ENCODE results near the gene PSAP. TPM values are rescaled to one million over a fixed set of nuclear protein-coding genes. Genes with fewer than 3 reads are reported as not detected.

PSAP gene
- total and polyA plus RNA-seq, 7 experiments from 2014 or later, result 153 to 1,163 (median 281) TPM

- POLR2A ChIA-PET, result interaction anchor here (0.6 kb wide), 1 partner anchor 9 kb away, joined by 3 read pairs; no protein-coding TSS in a partner anchor
- Histone ChIP-seq H3K4me3 (ENCODE audit: low read length) (no peak overlapping the region), H3K27ac (ENCODE audit: low read depth, low read length) (no peak overlapping the region), H3K36me3 (ENCODE audit: control insufficient read depth in 2 of 3, insufficient read depth in 3 of 3, low read length in 3 of 3) (peaks cover 0 to 6% (median 0%) of the 10 kb centered on the region in 3 experiments), H3K27me3 (ENCODE audit: control insufficient read depth in 2 of 2, insufficient read depth in 2 of 2, low read length in 2 of 2) (no peaks in the 10 kb centered on the region), H3K9me3 (ENCODE audit: control insufficient read depth in 2 of 3, low read length in 3 of 3) (no peaks in the 10 kb centered on the region), H3K4me1 (ENCODE audit: control insufficient read depth in 2 of 2, insufficient read depth in 2 of 2, low read length in 2 of 2) (peaks cover 14 to 15% of the 10 kb centered on the region in 2 donors)
- Mint-ChIP-seq H3K27ac (peak overlapping the region in 1 of 9 donors; percentile 73), H3K9me3 (peaks cover 0 to 2% (median 0%) of the 10 kb centered on the region in 11 donors), H3K27me3 (no peaks in the 10 kb centered on the region), H3K4me1 (peaks cover 56 to 85% (median 80%) of the 10 kb centered on the region in 7 donors), H3K4me3 (peak overlapping the region in 2 of 10 donors; percentile 29 to 99), H3K36me3 (peaks cover 0 to 7% (median 7%) of the 10 kb centered on the region in 5 donors)
- DNase-seq (no peak), ATAC-seq (no peak)
- intact Hi-C loops (cut with micrococcal nuclease), result no loop called here
- CTCF ChIA-PET, result no interaction called here
These were observed 3.6 kb downstream of the PSAP start for GRCh38 chr10:71847418-71847817.

- Histone ChIP-seq H3K27me3 (ENCODE audit: control insufficient read depth in 2 of 2, insufficient read depth in 2 of 2, low read length in 2 of 2) (no peaks in the 10 kb centered on the region), H3K4me3 (ENCODE audit: low read length) (no peak overlapping the region), H3K9me3 (ENCODE audit: control insufficient read depth in 2 of 3, low read length in 3 of 3) (no peaks in the 10 kb centered on the region), H3K27ac (ENCODE audit: low read depth, low read length) (no peak overlapping the region), H3K36me3 (ENCODE audit: control insufficient read depth in 2 of 3, insufficient read depth in 3 of 3, low read length in 3 of 3) (peaks cover 0 to 6% (median 0%) of the 10 kb centered on the region in 3 experiments), H3K4me1 (ENCODE audit: control insufficient read depth in 2 of 2, insufficient read depth in 2 of 2, low read length in 2 of 2) (peaks cover 14 to 15% of the 10 kb centered on the region in 2 donors)
- Mint-ChIP-seq H3K4me1 (peaks cover 52 to 86% (median 81%) of the 10 kb centered on the region in 7 donors), H3K9me3 (peaks cover 0 to 2% (median 0%) of the 10 kb centered on the region in 11 donors), H3K36me3 (peaks cover 0 to 7% (median 7%) of the 10 kb centered on the region in 5 donors), H3K27ac (peak overlapping the region in 3 of 9 donors; percentile 28 to 73 (median 61)), H3K4me3 (peak overlapping the region in 6 of 10 donors; percentile 5 to 55 (median 36)), H3K27me3 (no peaks in the 10 kb centered on the region)
- ATAC-seq (no peak), DNase-seq (no peak)
- ChIA-PET CTCF (no interaction called here), POLR2A (no interaction called here)
- intact Hi-C loops (cut with micrococcal nuclease), result no loop called here
These were observed 4.2 kb downstream of the PSAP start for GRCh38 chr10:71846816-71847215.

- no peak for DNase-seq
- no peaks in the 10 kb centered on the region for H3K9me3 ChIP-seq (ENCODE audit: control insufficient read depth in 2 of 3, low read length in 3 of 3)
- Mint-ChIP-seq H3K4me3 (peak overlapping the region in 3 of 10 donors; percentile 9 to 27 (median 18)), H3K27ac (peak overlapping the region in 2 of 9 donors; percentile 4 to 49), H3K4me1 (peaks cover 47 to 87% (median 81%) of the 10 kb centered on the region in 7 donors), H3K27me3 (no peaks in the 10 kb centered on the region), H3K9me3 (no peaks in the 10 kb centered on the region), H3K36me3 (peaks cover 0 to 7% (median 7%) of the 10 kb centered on the region in 5 donors)
- intact Hi-C loops (cut with micrococcal nuclease), result no loop called here
- H3K36me3 ChIP-seq (ENCODE audit: control insufficient read depth in 2 of 3, insufficient read depth in 3 of 3, low read length in 3 of 3), result peaks cover 0 to 3% (median 0%) of the 10 kb centered on the region in 3 experiments
- ATAC-seq, result no peak
- CTCF ChIA-PET, result interaction anchor here (0.6 kb wide), 1 partner anchor 51 kb away, joined by 3 read pairs; no protein-coding TSS in a partner anchor
- peaks cover 14 to 19% of the 10 kb centered on the region in 2 donors for H3K4me1 ChIP-seq (ENCODE audit: control insufficient read depth in 2 of 2, insufficient read depth in 2 of 2, low read length in 2 of 2)
- POLR2A ChIA-PET, result interaction anchor here (0.7 to 1.0 kb wide), 3 partner anchors 8 to 131 kb away, joined by 3 to 5 read pairs (median 3); no protein-coding TSS in a partner anchor
- no peak overlapping the region for H3K4me3 ChIP-seq (ENCODE audit: low read length)
- no peaks in the 10 kb centered on the region for H3K27me3 ChIP-seq (ENCODE audit: control insufficient read depth in 2 of 2, insufficient read depth in 2 of 2, low read length in 2 of 2)
- no peak overlapping the region for H3K27ac ChIP-seq (ENCODE audit: low read depth, low read length)
These were observed 5.3 kb downstream of the PSAP start for GRCh38 chr10:71845410-71846405.

GRCh38 chr10:71844695-71845094 is 6.4 kb downstream of the PSAP start:
- H3K36me3 ChIP-seq (ENCODE audit: control insufficient read depth in 2 of 3, insufficient read depth in 3 of 3, low read length in 3 of 3), result no peaks in the 10 kb centered on the region
- ATAC-seq, result no peak
- POLR2A ChIA-PET, result interaction anchor here (0.8 kb wide), 1 partner anchor 7 kb away, joined by 3 read pairs; no protein-coding TSS in a partner anchor
- H3K4me1 ChIP-seq (ENCODE audit: control insufficient read depth in 2 of 2, insufficient read depth in 2 of 2, low read length in 2 of 2), result peaks cover 7 to 24% of the 10 kb centered on the region in 2 donors
- H3K9me3 ChIP-seq (ENCODE audit: control insufficient read depth in 2 of 3, low read length in 3 of 3), result no peaks in the 10 kb centered on the region
- Mint-ChIP-seq H3K27me3 (no peaks in the 10 kb centered on the region), H3K4me1 (peaks cover 42 to 87% (median 83%) of the 10 kb centered on the region in 7 donors), H3K27ac (peak overlapping the region in 1 of 9 donors; percentile 75), H3K4me3 (peak overlapping the region in 2 of 10 donors; percentile 11 to 27), H3K9me3 (no peaks in the 10 kb centered on the region), H3K36me3 (peaks cover 0 to 7% (median 4%) of the 10 kb centered on the region in 5 donors)
- no peaks in the 10 kb centered on the region for H3K27me3 ChIP-seq (ENCODE audit: control insufficient read depth in 2 of 2, insufficient read depth in 2 of 2, low read length in 2 of 2)
- intact Hi-C loops (cut with micrococcal nuclease), result no loop called here
- CTCF ChIA-PET, result no interaction called here
- H3K4me3 ChIP-seq (ENCODE audit: low read length), result no peak overlapping the region
- no peak for DNase-seq
- H3K27ac ChIP-seq (ENCODE audit: low read depth, low read length), result no peak overlapping the region

- POLR2A ChIA-PET, result no interaction called here
- ATAC-seq, result no peak
These were observed 7.0 kb downstream of the PSAP start for GRCh38 chr10:71844084-71844483.

GRCh38 chr10:71842856-71843686 is 8.0 kb downstream of the PSAP start:
- Histone ChIP-seq H3K9me3 (ENCODE audit: control insufficient read depth in 2 of 3, low read length in 3 of 3) (no peaks in the 10 kb centered on the region), H3K36me3 (ENCODE audit: control insufficient read depth in 2 of 3, insufficient read depth in 3 of 3, low read length in 3 of 3) (no peaks in the 10 kb centered on the region), H3K4me1 (ENCODE audit: control insufficient read depth in 2 of 2, insufficient read depth in 2 of 2, low read length in 2 of 2) (peaks cover 2 to 17% of the 10 kb centered on the region in 2 donors), H3K27me3 (ENCODE audit: control insufficient read depth in 2 of 2, insufficient read depth in 2 of 2, low read length in 2 of 2) (no peaks in the 10 kb centered on the region), H3K27ac (ENCODE audit: low read depth, low read length) (no peak overlapping the region), H3K4me3 (ENCODE audit: low read length) (no peak overlapping the region)
- DNase-seq, result no peak
- Mint-ChIP-seq H3K27ac (no peak overlapping the region), H3K36me3 (peaks cover 0 to 7% (median 4%) of the 10 kb centered on the region in 5 donors), H3K27me3 (no peaks in the 10 kb centered on the region), H3K4me1 (peaks cover 39 to 87% (median 78%) of the 10 kb centered on the region in 7 donors), H3K9me3 (no peaks in the 10 kb centered on the region), H3K4me3 (peak overlapping the region in 3 of 10 donors; percentile 4 to 48 (median 17))
- ATAC-seq, result no peak
- intact Hi-C loops (cut with micrococcal nuclease), result no loop called here
- ChIA-PET POLR2A (no interaction called here), CTCF (interaction anchor here (0.7 to 1.3 kb wide), 2 partner anchors 76 to 1081 kb away, joined by 3 to 4 read pairs; no protein-coding TSS in a partner anchor)

More at GRCh38 chr10:71844084-71844483, 7.0 kb downstream of the PSAP start:
- H3K36me3 Mint-ChIP-seq, result peaks cover 0 to 7% (median 4%) of the 10 kb centered on the region in 5 donors
- H3K27ac ChIP-seq (ENCODE audit: low read depth, low read length), result no peak overlapping the region
- no peaks in the 10 kb centered on the region for H3K9me3 ChIP-seq (ENCODE audit: control insufficient read depth in 2 of 3, low read length in 3 of 3)
- CTCF ChIA-PET, result interaction anchor here (0.7 kb wide), 1 partner anchor 1082 kb away, joined by 3 read pairs; no protein-coding TSS in a partner anchor
- no peak overlapping the region for H3K27ac Mint-ChIP-seq
- no peaks in the 10 kb centered on the region for H3K27me3 Mint-ChIP-seq
- no peaks in the 10 kb centered on the region for H3K27me3 ChIP-seq (ENCODE audit: control insufficient read depth in 2 of 2, insufficient read depth in 2 of 2, low read length in 2 of 2)
- intact Hi-C loops (cut with micrococcal nuclease), result no loop called here
- no peaks in the 10 kb centered on the region for H3K36me3 ChIP-seq (ENCODE audit: control insufficient read depth in 2 of 3, insufficient read depth in 3 of 3, low read length in 3 of 3)
- no peak for DNase-seq
- H3K4me1 ChIP-seq (ENCODE audit: control insufficient read depth in 2 of 2, insufficient read depth in 2 of 2, low read length in 2 of 2), result peaks cover 3 to 24% of the 10 kb centered on the region in 2 donors
- no peaks in the 10 kb centered on the region for H3K9me3 Mint-ChIP-seq
- H3K4me3 Mint-ChIP-seq, result peak overlapping the region in 1 of 10 donors; percentile 4
- peaks cover 39 to 87% (median 78%) of the 10 kb centered on the region in 7 donors for H3K4me1 Mint-ChIP-seq
- no peak overlapping the region for H3K4me3 ChIP-seq (ENCODE audit: low read length)

Measured in naive thymus-derived CD4-positive, alpha-beta T cell (primary cell).